Epithelial cell of proximal tubule (primary cell): Measurements from ENCODE around the gene SMIM33. TPM values are rescaled to one million over a fixed set of nuclear protein-coding genes. Genes with fewer than 3 reads are reported as not detected.

ENCODE experiments used
- DNase-seq: peaks from one replicate; pipeline ENCODE4 v3.0.0-alpha.2; 2011; ENCODE audit warnings: low read depth
- H3K4me3 ChIP-seq: 2 replicates; pipeline ENCODE4 v1.5.1; 2011; ENCODE audit warnings: low read depth, mild to moderate bottlenecking, low read length
- total RNA-seq: library from RNA; depleted of rRNA; stranded (reverse); fragments of >200 nt; gene quantifications from 2 replicates; pipeline ENCODE4 v1.2.3, GENCODE V29; 2015
- TF ChIP-seq, protein P1 (sequence below): conservative IDR thresholded peaks from 2 replicates; pipeline ENCODE4 v1.5.1; 2012; ENCODE audit warnings: low read depth, mild to moderate bottlenecking, low read length

SMIM33 gene
- total RNA-seq, 1 donor from 2014 or later: not detected

GRCh38 chr5:139461698-139462097 is 9.1 kb upstream of the SMIM33 start:
- no peak for DNase-seq
- TF ChIP-seq, protein P1, sequence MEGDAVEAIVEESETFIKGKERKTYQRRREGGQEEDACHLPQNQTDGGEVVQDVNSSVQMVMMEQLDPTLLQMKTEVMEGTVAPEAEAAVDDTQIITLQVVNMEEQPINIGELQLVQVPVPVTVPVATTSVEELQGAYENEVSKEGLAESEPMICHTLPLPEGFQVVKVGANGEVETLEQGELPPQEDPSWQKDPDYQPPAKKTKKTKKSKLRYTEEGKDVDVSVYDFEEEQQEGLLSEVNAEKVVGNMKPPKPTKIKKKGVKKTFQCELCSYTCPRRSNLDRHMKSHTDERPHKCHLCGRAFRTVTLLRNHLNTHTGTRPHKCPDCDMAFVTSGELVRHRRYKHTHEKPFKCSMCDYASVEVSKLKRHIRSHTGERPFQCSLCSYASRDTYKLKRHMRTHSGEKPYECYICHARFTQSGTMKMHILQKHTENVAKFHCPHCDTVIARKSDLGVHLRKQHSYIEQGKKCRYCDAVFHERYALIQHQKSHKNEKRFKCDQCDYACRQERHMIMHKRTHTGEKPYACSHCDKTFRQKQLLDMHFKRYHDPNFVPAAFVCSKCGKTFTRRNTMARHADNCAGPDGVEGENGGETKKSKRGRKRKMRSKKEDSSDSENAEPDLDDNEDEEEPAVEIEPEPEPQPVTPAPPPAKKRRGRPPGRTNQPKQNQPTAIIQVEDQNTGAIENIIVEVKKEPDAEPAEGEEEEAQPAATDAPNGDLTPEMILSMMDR: no peak

DNA sequence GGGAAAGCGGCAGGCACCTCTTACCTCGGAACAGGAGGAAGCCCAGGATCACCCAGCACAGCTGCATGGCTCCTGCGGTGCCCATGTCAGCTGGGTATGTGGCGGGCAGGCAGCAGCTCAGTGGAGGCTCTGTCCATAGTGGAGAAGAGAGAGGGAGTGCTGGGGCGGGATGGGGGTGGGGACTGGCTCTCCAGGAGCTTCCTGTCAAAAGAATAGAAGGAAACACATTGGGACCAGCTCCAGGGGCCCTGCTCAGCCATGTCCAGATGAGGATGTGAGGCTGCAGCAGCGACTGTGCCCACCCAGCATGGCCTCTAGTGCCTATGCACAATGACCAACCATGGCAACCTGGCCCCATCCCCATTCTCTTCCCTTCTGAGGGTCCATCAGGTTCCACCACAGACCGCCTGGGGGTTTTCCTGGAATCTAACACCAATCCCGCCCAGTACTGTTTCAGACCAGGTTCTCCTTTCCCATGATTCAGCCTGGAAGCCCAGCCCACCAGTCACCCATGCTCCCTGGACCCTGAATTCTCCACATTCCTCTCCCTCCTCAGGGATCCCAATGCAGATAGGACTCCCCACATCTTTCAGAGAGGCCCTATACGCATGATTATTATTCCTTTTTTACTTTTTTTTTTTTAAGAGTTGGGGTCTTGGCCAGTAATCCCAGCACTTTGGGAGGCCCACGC is 8.1 kb upstream of the SMIM33 start, which contains the start of gene ECSCR:
TSS of gene ECSCR (minus strand) at position 158 of the 691 bp plus-strand sequence. CDS start at position 85, 73 bp downstream.
- TF ChIP-seq, protein P1: no peak
- H3K4me3 ChIP-seq: no peak within 1 kb of the TSS
- DNase-seq: no peak

More at GRCh38 chr5:139461698-139462097, 9.1 kb upstream of the SMIM33 start:
- no peak overlapping the region for H3K4me3 ChIP-seq

DNA sequence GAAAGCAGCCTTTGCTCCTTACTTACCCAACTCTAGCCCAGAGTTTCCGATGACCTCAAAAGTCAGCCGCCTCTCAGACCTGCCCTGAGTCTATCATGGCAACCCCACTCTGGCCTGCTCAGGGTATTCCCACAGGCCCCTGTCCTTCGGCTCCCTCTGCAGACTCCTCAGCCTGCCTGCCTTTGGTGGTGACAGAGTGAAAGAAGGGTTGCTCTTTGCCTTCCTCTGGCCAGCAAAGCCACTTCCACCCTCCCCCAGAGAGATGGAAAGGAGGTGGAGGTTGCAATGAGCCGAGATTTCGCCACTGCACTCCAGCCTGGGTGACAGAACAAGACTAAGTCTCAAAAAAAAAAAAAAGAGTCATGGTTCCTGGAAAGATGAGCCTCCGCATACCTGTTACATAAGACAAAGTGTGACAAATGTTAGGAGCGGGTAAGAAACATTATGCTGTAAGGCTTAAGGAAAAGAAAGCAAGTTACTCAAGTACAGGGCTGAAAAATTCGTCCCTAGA is 2.3 kb upstream of the SMIM33 start:
- H3K4me3 ChIP-seq: no peak overlapping the region
- TF ChIP-seq, protein P1: no peak
- no peak for DNase-seq

GRCh38 chr5:139472386-139473030 is 1.7 kb downstream of the SMIM33 start:
- no peak for DNase-seq
- TF ChIP-seq, protein P1: no peak
- H3K4me3 ChIP-seq: no peak overlapping the region

DNA sequence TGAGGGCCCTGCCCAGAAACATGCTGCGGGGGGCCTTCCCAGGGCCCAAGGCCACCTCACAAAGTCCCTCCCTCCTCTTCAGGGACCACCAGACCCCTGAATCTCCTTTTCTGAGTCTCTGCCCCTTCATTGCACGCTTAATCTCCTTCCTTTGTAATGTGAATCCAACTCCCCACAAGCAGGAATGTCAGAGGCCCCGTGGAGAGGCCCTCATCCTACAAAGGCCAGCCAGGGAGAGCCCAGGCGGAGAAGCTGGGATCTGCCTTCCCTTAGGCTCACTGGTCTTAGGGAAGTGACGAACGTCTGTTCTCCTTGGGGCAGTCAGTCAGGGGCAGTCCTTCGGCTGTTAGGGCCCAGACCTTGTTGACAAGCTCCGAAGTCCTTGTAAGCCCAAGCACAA is 2.3 kb downstream of the SMIM33 start:
- TF ChIP-seq, protein P1: no peak
- H3K4me3 ChIP-seq: no peak overlapping the region
- no peak for DNase-seq

GRCh38 chr5:139473565-139473964 is 2.8 kb downstream of the SMIM33 start:
- TF ChIP-seq, protein P1: no peak
- H3K4me3 ChIP-seq: no peak overlapping the region
- no peak for DNase-seq
